OCI-M2 (cell line): ENCODE results near the gene HSF2.

Source experiments
- DNase-seq: peaks from one replicate; lab custom pipeline; 2025; ENCODE audit not compliant: unreplicated experiment; lab: John Stamatoyannopoulos, UW

Gene HSF2

DNA sequence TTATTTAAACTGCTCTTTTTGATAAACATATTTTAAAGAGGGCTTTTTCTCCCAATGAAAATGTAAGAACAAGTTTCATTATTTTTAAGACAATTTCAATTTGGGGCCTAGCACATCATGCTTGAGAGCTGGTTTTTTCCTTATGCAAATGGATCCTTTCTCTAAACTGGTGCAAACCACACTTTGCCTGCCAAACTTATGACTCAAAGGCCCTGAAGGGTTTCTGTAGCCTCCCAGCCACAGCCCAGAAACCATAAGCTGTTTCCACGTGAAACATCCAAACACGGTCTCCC lies 451 bp upstream of the HSF2 start:
- no peak for DNase-seq

DNA sequence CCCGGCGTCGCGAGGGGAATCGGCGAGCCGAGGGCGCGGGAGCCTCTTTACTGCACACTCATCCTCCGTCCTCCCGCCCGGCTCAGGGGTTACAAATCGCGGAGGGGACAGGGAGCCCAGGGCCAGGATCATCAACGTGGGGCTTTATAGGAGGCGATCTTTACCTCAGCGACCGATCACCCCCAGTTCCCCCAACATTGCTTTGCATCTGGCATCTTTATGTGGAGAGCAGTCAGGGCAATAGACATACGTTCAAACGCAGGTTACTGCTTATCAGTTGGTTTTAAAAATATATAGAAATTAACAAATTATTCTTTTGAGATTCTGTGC lies 634 bp downstream of the HSF2 start:
- DNase-seq, result no peak

DNA sequence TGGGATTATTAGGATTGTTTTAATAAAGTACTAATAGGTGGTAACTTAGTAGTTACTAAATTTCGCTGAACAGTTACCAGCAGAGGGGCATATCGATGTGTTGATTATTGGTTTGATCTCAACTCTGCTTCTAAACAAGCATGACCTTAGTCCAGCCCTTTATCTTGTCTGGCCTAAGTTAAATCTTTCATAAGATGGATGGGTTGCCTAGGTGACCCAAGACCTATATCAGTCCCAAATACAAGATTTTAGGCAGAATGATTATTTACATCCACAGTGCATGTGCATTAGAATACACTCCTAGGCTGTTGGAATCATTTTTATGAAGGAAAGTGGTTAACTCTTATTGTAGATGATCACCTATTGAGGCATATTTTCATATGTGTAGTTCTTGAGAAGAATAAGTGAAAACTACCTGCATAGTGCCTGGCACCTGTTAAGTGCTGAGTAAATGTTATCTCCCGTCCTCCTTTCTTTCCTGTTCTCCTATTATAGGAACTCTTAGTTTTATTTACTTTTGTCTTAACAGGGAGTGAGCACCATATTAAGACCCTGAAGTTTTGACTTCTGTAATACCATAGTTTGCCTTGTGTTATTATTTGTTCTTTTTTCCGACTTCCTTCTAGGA lies 1.1 kb downstream of the HSF2 start:
- DNase-seq, result no peak

DNA sequence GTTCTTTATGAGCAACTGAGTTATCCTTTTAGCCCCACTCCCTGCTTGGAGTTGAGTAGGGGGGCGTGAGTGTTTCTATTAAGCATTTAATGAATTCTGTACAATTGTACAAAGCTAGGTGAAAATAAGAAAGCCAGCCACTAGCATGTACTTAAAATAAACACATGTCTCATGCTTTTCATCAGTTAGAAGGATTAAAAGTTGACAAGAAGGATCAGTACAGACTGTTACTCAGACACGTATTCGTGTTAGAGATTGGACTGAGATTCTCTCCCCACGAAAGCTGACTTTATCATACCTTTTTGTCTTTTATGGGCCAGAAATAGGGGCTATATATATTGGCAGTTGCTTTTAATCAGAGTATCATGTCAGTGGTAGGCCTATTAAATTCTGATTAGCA lies 1.7 kb downstream of the HSF2 start:
- DNase-seq, result no peak

DNA sequence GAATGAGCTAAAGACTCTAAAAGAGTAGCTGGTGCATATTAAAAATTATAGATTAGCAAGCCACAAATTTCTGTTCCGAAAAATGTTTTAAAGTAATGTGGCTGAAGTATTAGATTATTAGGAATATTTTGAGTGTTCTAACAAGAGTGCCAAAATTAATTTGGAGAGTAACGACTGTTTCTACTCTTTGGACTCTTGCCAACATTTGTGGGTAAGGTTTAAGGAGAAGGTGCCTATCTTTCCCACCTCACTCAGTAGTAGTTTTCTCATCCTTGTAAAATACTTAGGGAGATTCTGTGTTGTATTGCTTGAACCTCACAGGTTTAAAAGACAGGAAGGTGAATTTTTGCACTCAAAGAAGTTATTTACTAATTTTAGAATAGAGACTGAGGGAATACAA lies 5.0 kb downstream of the HSF2 start:
- DNase-seq, result no peak

DNA sequence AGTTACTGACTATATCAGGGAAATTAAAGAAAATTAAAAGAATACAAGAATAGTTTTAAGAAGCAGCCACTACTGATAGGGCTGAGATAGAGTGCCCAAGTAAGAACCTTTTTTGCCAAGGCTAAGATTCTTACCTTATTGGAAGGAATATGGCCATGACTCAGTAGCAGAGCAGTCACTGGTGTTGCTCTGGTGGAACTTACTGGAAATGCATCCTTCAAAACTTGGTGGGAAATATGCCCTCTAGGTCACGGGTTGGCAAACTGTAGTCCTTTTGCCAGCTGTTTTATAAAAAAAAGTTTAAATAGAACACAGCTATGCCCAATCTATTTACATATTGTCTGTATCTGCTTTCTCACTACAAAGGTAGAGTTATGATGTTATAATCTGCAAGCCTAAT lies 6.0 kb downstream of the HSF2 start:
- DNase-seq, result no peak

DNA sequence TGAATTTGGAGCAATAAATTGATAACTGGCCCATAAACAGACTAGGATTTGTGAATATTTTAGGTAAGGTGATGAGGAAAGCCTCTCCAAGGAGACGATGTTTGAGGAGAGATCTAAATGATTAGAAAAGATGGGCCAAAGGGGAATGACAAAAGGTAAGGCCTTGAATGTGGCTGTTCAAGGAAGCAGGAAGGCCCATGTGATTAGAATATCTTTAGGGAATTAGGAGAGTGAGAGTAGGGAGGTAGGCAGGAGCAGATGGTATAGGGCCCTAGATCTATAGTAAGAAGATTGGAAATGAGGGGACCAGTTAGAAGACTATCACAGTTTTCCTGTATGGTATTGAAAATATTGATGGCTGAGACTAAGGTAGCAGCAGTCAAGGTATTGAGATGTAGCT lies 6.7 kb downstream of the HSF2 start:
- DNase-seq, result no peak

DNA sequence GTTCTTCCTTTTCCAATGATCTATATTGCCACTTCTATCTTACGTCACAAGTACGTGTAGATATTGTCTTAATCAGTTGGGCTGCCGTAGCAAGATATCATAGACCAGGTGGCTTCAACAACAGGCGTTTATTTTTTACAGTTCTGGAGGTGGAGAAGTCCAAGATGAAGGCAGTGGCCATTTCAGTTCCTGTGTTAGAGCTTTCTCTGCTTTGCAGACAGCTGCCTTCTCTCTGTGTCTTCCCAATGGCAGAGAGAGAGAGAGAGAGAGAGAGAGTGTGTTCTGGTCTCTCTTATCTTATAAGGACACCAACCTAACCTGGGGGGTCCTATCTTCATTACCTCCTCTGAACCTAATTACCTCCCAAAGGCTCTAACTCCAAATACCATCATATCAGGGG lies 8.3 kb downstream of the HSF2 start:
- DNase-seq, result no peak

DNA sequence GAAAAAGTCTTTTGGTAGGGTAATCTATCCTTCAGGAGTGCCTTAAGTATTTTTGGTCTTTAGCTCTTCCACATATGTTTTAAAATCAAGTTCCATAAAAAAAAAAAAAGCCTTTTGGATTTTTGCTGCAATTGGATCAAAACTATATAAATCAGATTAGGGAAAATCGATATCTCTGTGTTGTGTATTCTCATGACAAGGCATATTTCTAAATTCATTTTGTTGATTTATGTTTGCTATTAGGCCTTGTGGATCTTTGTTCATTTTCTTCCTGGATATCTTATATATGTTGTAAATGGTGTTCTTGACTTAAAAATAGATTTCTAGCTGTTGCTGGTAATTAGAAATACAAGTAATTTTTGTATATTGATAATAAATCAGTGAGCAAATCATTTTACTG lies 8.8 kb downstream of the HSF2 start:
- no peak for DNase-seq

DNA sequence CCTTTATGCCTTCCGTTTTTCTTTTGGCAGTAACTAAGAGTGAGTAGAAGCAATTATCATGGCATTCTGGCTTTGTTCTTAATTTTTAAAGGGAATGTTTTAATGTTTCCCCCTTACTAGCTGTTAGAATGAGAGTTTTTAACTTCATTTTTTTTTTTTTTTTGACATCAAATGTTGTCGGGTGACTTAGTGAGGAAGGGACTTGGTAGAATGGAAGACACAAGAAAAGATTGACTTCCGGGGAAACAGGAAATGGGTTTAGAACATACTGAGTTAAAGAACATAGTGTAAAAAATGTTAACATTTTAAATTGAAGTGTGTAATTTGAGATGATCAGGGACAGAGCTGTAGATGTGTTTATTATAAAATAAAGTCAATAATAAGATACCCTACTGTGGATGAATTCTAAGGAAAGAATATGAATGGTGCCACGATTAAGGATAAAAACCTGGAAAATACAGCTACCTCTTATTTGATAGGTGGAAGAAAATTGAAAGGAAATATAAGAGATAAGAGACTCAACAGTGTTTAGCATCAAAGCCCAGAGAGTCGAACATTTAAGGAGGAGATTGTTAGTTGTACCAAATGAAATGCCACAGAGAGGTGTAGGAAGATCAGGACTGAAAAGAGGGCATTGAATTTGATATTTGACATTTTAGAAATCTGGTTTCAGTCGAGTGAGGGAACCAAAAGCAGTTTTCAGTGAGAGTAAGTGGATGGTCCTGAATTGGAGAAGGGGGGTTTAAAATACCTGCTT lies 9.4 kb downstream of the HSF2 start:
- no peak for DNase-seq

DNA sequence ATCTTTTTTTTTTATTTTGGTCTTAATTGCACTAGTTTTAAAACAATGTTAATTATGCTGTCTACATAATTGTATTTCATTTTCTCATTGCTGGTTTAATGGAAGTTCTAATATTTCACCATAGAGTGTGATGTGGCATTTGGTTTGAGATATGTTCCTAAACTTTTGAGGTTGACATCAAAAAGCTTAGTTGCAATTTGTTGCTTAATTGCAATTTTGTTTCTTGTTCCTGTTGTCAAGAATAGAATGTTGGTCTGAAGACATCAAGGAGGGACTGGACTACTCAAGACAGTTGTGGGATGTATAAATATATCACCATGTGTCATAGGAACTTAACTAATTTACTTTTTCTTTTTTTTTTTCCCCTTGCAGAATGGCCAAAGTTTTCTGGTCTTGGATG lies 12.5 kb downstream of the HSF2 start:
- DNase-seq, result no peak

DNA sequence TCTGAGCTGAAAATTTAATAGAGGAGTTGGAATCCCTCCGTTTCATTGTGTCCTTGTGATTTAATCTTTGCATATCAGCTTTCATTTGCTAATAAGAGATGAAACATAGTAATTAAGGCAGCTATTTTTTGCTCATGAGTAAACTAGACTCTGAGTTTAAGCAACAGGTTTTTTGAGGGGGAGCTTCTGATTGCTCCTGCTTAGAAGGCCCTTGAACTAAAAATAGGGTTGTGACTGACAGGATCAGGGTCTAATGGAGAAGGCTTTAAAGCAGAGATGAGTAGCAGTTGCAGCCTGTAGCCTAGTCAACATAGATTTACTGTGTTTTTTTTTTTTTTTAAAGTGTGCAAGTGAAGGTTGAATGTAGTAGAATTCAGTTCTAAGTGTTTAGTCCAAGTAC lies 17.4 kb downstream of the HSF2 start:
- no peak for DNase-seq

DNA sequence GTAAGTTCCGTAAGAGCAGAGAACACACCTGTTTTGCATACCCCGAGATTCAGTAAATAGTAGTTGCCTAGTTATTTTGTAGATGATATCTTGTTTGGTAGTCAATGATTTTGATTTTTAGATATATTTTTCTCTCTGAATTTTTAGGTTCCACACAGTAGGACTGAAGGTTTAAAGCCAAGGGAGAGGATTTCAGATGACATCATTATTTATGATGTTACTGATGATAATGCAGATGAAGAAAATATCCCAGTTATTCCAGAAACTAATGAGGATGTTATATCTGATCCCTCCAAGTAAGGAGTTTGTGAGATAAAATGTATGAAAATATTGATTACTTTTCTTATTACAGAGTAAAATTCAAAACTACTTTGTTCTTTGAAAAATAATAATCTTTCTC lies 22.6 kb downstream of the HSF2 start:
- no peak for DNase-seq

DNA sequence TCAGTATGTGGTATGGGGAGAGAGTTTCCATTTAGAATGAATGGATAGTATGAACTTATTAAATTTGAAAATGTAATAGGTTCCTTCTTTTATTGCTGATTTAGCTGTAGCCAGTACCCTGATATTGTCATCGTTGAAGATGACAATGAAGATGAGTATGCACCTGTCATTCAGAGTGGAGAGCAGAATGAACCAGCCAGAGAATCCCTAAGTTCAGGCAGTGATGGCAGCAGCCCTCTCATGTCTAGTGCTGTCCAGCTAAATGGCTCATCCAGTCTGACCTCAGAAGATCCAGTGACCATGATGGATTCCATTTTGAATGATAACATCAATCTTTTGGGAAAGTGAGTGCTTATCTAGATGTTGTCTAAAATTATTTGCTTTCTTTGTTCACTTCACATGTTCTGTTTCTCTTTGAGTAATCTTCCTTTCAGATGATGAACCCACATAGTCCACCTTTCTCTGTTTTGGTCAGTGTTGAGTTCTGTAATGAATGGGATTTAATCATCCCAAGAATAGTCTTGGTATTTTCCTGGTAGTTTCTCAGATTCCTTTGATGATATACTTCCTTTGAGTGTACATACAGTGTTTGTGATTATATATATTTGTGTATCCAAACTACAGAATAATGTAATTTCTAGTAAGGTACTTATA lies 23.3 kb downstream of the HSF2 start:
- DNase-seq, result no peak

DNA sequence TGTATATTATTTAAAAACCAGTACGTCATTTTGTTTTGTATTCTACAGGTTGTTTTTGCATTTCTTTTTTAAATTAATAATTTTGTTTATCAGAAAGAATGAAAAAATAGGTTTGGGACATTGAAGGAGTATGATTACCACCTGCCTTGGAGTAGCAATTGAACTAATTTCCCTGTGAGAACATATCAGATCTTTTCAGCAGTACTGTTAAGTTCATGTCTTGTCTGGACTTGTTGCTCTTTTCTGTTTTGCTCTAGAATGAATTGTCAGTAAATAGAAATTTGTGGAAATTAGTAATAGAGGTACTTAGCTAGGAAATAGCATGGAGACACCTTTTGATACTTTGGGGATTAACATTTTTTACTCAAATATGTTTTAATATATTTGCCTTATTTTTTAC lies 24.3 kb downstream of the HSF2 start:
- DNase-seq, result no peak

DNA sequence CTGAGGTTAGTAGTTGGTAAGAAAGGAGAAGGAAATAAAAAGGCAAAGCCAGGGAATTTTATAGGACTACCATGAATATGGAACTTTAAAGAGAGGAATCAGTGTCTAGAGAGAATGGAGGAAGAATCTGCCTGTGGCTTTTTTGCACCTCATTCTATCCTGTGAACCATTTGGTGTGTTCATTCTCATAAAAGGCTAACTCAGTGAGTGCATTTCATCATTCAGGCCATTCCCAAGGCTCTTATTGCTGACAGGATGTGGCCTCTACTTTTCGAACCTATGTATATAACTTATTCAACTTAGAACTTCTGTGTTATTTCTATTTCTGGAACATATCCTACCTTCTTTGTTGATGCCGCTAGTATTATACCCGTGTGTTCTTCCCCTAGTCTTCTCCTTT lies 27.1 kb downstream of the HSF2 start:
- no peak for DNase-seq

DNA sequence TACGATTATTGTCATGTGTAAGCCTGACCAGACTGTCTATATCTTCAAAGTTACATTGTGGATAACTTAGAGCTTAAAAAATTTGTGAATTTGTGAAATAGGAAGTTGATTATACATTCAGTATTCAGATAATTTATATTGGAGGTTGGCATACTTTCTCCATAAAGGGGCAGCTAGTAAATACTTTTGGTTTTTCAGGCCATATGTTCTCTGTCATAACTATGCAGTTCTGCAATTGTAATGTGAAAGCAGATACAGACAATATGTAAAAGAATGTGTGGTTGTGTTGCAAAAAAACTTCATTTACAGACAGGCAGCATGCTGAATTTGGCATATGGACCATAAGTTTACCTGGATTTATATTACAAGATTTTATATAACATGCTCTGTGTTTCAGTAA lies 29.3 kb downstream of the HSF2 start:
- no peak for DNase-seq

DNA sequence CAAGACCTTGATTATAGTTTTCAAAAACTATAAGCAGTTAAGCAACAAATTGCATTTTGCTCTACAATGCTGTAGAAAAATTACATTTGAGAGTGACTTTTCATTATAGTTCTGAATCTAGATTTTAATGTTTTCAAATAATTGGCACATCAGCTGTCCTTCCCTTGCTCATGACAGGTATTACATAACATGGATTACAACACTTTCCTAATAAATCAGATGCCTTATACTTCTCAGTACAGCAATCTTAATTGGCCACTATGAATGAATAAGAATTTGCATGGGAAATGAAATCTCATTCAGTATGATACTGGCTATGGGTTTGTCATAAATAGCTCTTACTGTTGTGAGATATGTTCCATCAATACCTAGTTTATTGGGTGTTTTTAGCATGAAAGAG lies 29.9 kb downstream of the HSF2 start:
- DNase-seq, result no peak

DNA sequence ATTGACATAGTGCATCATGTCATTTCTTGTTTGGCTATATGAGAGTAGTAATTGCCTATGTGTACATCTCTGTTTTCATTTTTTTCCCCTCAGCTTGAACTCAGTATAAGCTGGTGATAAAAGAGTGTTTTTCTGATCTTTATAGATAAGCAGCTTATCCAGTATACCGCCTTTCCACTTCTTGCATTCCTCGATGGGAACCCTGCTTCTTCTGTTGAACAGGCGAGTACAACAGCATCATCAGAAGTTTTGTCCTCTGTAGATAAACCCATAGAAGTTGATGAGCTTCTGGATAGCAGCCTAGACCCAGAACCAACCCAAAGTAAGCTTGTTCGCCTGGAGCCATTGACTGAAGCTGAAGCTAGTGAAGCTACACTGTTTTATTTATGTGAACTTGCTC lies 32.3 kb downstream of the HSF2 start:
- no peak for DNase-seq

DNA sequence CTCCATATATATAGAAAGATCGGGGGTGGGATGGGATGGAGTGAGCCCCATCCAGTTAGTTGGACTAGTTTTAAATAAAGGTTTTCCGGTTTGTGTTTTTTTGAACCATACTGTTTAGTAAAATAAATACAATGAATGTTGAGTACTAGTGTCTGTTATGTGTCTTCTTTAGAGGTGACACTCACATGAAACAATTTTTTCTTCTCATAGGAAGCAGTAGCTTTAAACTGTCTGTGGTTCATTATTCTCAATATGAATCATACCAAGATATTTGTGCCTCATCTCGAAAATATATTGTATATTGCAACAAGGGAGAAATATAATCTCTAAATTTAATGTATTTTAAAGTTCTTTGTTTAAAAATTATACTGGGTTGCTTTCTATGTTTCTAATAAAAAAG lies 33.4 kb downstream of the HSF2 start:
- no peak for DNase-seq

DNA sequence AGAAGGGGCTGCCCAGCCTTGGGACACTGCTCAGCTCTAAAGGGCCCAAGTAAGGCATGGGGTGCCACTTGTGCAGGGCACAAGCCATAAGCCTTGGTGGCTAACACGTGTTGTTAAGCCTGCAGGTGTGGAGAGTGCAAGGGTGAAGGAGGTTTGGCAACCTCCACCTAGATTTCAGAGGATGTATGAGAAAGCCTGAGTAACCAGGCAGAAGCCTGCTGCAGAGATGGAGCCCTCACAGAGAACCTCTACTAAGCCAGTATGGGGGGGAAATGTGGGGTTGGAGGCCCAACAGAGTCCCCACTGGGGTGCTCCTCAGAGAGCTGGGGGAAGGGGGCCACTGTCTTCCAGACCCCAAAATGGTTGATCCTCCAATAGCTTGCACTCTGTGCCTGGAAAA lies 39.5 kb downstream of the HSF2 start:
- no peak for DNase-seq

DNA sequence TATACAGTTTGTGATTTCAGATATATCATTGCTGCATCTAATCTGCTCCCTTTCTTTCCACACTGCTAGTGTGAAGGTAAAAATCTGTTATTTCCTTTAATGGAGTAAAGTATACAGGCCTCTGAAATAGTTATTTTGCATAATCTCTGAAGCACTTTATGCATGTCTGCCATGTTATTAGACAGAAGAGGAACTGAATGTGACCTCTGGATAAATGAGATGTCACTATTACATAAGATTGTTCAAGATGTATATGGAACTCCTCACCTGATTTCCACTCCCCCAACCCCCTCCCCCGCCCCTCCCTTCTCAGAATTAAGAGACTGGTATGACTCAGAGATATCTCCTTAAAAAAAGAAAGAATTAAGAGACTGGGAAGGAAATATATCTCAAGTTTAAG lies 45.8 kb downstream of the HSF2 start:
- DNase-seq, result no peak

DNA sequence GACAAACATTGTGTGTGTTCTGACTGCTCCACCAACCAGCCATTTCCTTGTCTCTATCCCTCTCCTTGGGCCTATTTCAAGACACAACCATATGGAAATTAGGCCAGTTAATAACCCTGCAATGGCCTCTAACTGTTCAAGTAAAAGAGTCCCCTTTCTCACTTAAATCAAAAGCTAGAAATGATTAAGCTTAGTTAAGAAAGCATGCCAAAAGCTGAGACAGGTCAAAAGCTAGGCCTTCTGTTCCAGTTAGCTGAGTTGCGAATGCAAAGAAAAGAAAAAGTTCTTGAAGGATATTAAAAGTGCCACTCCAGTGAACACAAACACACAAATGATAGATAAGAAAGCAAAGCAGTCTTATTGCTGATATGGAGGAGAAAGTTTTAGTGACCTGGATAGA lies 49.6 kb downstream of the HSF2 start:
- DNase-seq, result no peak
